Amygdala (tissue), 56 donors: ENCODE results near the gene ZNG1B.
"Not testable (repeated sequence)": the region's sequence is repeated elsewhere in the genome, so short reads cannot be mapped to it uniquely, and the experiment has no call there.

ENCODE experiments used
- DNase-seq, 56 donors: peaks; one replicate each; lab custom pipeline; 2025; lab: John Stamatoyannopoulos, UW

Gene ZNG1B

GRCh38 chr2:113437508-113438465 is at the start of gene ZNG1B:
TSS of gene ZNG1B (plus strand) at chr2:113437691. CDS start at chr2:113437869, 178 bp downstream.
- DNase-seq: not testable (repeated sequence)

- DNase-seq: no peak
Measured at GRCh38 chr2:113390124-113390849, 47.2 kb upstream of the ZNG1B start.

DNA sequence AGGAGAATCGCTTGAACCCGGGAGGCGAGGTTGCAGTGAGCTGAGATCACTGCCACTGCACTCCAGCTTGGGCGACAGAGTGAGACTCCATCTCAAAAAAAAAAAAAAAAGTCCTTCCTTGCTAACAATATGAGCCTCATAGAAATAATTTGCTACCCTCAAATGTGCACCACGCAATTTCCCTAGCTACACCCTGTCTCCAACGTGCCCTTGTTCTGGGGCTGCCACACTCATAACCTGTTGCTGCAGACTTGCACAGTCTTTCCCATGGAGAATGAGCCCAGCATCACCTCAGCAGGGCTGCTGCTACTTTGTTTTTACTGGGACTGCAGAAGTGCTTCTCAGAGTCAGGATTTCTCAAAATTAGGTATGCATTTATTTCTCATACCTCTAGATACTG is 46.4 kb upstream of the ZNG1B start:
- no peak for DNase-seq

DNA sequence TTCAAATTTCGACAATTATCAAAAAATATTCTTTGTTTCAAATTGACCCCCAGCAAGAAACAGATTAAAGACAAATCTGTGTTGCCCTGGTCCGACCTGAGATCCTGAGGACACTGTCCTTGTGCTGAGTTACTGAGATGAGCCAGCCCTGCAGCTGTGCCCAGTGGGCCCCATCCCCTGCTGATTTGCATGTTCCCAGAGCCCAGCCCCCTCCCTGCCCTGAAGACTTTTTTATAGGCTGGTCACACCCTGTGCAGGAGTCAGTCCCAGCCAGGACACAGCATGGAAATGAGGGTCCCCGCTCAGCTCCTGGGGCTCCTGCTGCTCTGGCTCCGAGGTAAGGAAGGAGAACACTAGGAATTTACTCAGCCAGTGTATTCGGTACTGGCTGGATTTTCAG is 31.4 kb upstream of the ZNG1B start:
- no peak for DNase-seq

- DNase-seq: no peak
Measured at GRCh38 chr2:113407446-113408099, 29.9 kb upstream of the ZNG1B start.

DNA sequence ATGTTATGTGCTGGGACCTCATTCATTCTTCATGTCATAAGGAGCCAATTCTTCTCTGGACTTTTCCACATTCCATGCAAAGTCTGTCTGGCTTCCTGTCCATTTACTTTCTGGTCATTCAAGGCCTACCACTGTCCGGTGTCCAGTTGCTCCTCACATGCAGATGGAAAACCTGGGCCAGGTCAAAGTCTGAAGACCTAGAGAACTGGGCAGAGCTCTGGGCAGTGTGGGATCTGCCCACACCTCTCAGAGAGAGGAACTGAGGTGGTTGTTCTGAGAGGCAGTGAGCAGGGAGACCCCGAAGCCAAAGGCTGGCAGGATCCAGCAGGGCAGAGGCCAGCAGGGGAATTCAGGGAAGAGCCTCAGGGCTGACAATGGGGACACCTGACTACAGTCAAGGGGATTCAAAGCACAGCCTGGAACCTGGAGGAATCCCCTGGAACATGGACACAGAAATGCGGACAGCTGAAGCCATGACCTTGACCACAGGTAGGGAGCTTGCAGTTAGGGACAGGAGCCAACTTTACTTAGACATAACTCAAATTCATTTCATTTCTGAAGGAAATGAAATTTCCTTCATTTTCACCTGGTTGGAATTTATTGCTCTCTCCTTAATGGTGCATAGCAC is 25.7 kb upstream of the ZNG1B start:
- not testable (repeated sequence) for DNase-seq

GRCh38 chr2:113412774-113413173 is 24.7 kb upstream of the ZNG1B start:
- not testable (repeated sequence) for DNase-seq

GRCh38 chr2:113431773-113432172 is 5.7 kb upstream of the ZNG1B start:
- DNase-seq: not testable (repeated sequence)

- DNase-seq: not testable (repeated sequence)
Measured at GRCh38 chr2:113433468-113433867, 4.0 kb upstream of the ZNG1B start.

GRCh38 chr2:113465770-113466169 is 28.3 kb downstream of the ZNG1B start:
- DNase-seq: not testable (repeated sequence)

GRCh38 chr2:113476688-113477368 is 39.3 kb downstream of the ZNG1B start:
- not testable (repeated sequence) for DNase-seq

DNA sequence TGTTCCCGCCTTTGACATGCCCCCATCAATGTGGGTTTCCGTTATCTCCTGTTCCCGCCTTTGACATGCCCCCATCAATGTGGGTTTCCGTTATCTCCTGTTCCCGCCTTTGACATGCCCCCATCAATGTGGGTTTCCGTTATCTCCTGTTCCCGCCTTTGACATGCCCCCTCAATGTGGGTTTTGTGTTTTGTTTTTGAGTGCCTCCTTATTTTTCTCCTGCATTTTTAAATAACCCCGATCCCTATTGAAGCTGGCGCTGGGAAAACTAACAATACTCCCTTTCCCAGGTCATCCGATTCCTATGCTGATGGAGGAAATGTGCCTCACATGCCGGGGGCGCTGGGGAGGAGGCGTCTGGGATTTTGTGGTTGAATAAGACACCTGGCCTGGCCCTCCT is 59.0 kb downstream of the ZNG1B start:
- not testable (repeated sequence) for DNase-seq

GRCh38 chr2:113498365-113498764 is 60.9 kb downstream of the ZNG1B start, which contains the start of gene FOXD4L1:
TSS of gene FOXD4L1 (plus strand) at chr2:113498665. CDS start at chr2:113499257, 592 bp downstream.
- not testable (repeated sequence) for DNase-seq

GRCh38 chr2:113499019-113499885 is 61.8 kb downstream of the ZNG1B start:
- not testable (repeated sequence) for DNase-seq

DNA sequence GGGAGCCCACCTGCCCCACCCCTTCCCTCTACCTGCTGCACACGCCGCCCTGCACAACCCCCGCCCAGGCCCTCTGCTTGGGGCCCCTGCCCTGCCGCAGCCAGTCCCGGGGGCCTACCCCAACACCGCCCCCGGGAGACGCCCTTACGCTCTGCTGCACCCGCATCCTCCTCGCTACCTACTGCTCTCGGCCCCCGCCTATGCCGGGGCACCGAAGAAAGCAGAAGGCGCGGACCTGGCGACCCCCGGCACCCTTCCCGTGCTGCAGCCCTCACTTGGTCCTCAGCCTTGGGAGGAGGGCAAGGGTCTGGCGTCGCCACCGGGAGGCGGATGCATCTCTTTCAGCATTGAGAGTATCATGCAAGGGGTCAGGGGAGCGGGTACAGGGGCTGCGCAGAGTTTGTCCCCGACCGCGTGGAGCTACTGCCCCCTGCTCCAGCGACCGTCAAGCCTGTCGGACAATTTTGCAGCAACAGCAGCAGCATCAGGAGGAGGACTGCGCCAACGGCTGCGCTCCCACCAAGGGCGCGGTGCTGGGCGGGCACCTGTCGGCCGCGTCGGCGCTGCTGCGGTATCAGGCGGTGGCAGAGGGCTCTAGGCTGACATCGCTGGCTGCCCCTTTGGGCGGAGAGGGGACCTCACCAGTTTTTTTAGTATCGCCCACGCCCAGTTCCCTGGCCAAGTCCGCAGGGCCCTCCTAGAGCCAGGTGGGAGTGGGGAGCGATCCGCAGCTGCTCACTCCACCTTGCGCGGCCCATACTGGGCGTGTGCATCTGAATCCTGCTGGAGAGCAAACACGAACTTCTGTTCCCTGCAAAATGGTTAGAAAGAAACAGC is 62.6 kb downstream of the ZNG1B start:
- DNase-seq: not testable (repeated sequence)

- not testable (repeated sequence) for DNase-seq
Measured at GRCh38 chr2:113500723-113501038, 63.2 kb downstream of the ZNG1B start.

- DNase-seq: not testable (repeated sequence)
Measured at GRCh38 chr2:113502216-113503093, 65.0 kb downstream of the ZNG1B start.
